Measurements from ENCODE around the gene RPL12.

The RPL12 gene

GRCh38 chr9:127450830-127451607 lies at the start of gene RPL12, which contains the start of gene LRSAM1:
Gene RPL12, minus strand, starts transcription at chr9:127451406. Its CDS starts 89 bp downstream, at chr9:127451317.
Gene LRSAM1, plus strand, starts transcription at chr9:127451510. Its CDS starts 3,018 bp downstream, at chr9:127454528.
- in situ Hi-C loops (cut with HindIII; ENCODE audit: low pct_ligation_motif_present, low sequenced_read_pairs) = no loop called here
- H3K36me3 ChIP-seq (replicated peaks) = peaks cover 57% of the 10 kb centered on the region

GRCh38 chr9:127500862-127501261 lies 49.7 kb upstream of the RPL12 start:
- no peak for TF ChIP-seq CTCF (IDR thresholded peaks at IDR 0.05; ENCODE audit: low read depth, low read length, missing control alignments)
- Histone ChIP-seq H3K27ac (no peak overlapping the region), H3K4me3 (ENCODE audit: low read depth, low read length) (no peak overlapping the region), H3K27me3 (replicated peaks) (no peaks in the 10 kb centered on the region), H3K36me3 (replicated peaks) (peaks cover 71% of the 10 kb centered on the region)
- in situ Hi-C loops (cut with HindIII; ENCODE audit: low pct_ligation_motif_present, low sequenced_read_pairs) = no loop called here
- DNase-seq = no peak

More at GRCh38 chr9:127450830-127451607, at the start of gene RPL12, which contains the start of gene LRSAM1:
- peak; percentile 91 for DNase-seq
- TF ChIP-seq CTCF (IDR thresholded peaks at IDR 0.05; ENCODE audit: low read depth, low read length, missing control alignments) = no peak
- H3K27ac ChIP-seq = peak within 1 kb of the TSS; percentile 79
- H3K27me3 ChIP-seq (replicated peaks) = no peaks in the 10 kb centered on the region
- H3K4me3 ChIP-seq (ENCODE audit: low read depth, low read length) = peak within 1 kb of the TSS; percentile 99

- Histone ChIP-seq H3K27ac (no peak overlapping the region), H3K36me3 (replicated peaks) (peaks cover 68% of the 10 kb centered on the region), H3K4me3 (ENCODE audit: low read depth, low read length) (no peak overlapping the region), H3K27me3 (replicated peaks) (no peaks in the 10 kb centered on the region)
- no peak for DNase-seq
- no peak for TF ChIP-seq CTCF (IDR thresholded peaks at IDR 0.05; ENCODE audit: low read depth, low read length, missing control alignments)
- in situ Hi-C loops (cut with HindIII; ENCODE audit: low pct_ligation_motif_present, low sequenced_read_pairs) = no loop called here
Measured at GRCh38 chr9:127500399-127500798, 49.2 kb upstream of the RPL12 start.

- no peak for DNase-seq
- in situ Hi-C loops (cut with HindIII; ENCODE audit: low pct_ligation_motif_present, low sequenced_read_pairs) = no loop called here
- Histone ChIP-seq H3K27me3 (replicated peaks) (no peaks in the 10 kb centered on the region), H3K36me3 (replicated peaks) (peaks cover 56% of the 10 kb centered on the region), H3K4me3 (ENCODE audit: low read depth, low read length) (no peak overlapping the region), H3K27ac (no peak overlapping the region)
- no peak for TF ChIP-seq CTCF (IDR thresholded peaks at IDR 0.05; ENCODE audit: low read depth, low read length, missing control alignments)
Measured at GRCh38 chr9:127498298-127498697, 47.1 kb upstream of the RPL12 start.

GRCh38 chr9:127497656-127498290 lies 46.6 kb upstream of the RPL12 start:
- Histone ChIP-seq H3K4me3 (ENCODE audit: low read depth, low read length) (no peak overlapping the region), H3K36me3 (replicated peaks) (peaks cover 51% of the 10 kb centered on the region), H3K27ac (no peak overlapping the region), H3K27me3 (replicated peaks) (no peaks in the 10 kb centered on the region)
- TF ChIP-seq CTCF (IDR thresholded peaks at IDR 0.05; ENCODE audit: low read depth, low read length, missing control alignments) = no peak
- in situ Hi-C loops (cut with HindIII; ENCODE audit: low pct_ligation_motif_present, low sequenced_read_pairs) = no loop called here
- no peak for DNase-seq
